Subcutaneous adipose tissue (tissue), 4 donors: ENCODE results near the gene PLCXD3. TPM values are rescaled to one million over a fixed set of nuclear protein-coding genes. Genes with fewer than 3 reads are reported as not detected.

Experiments
- CTCF ChIP-seq: fragments of 450-650 bp; IDR thresholded peaks from one replicate; pipeline ENCODE4 v1.5.1; 2016; ENCODE audit warnings: low read depth, mild to moderate bottlenecking, control low read depth, antibody characterized with exemption, moderate library complexity
- total RNA-seq, 4 donors: library from RNA; depleted of rRNA; stranded (reverse); fragments of >200 nt; gene quantifications; one replicate each; pipeline ENCODE4 v1.1.0, GENCODE V29; 2016

PLCXD3 gene
- total RNA-seq, 4 donors from 2014 or later: 3.4 to 8.1 (median 7.1) TPM

DNA sequence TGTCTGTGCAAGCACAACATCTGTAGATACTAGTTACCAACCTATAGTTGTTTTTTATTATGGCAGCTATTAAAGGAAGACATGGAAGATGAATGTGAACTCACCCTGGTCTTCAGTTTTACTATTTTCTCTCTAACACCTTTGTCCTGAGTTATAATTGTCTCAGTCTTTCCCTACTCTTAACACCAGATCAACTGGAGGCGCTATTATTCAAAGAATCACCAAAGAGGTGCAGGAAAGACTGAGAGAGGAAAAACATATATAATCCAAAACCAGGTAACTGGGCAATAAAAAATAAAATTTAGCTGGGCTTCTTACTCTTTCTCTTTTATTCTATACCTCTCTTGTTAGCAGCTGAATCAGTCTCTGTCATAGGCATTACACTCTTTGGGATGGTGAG, 162.8 kb downstream of the PLCXD3 start:
- no peak for TF ChIP-seq CTCF

- no peak for TF ChIP-seq CTCF
These were observed 163.8 kb downstream of the PLCXD3 start for GRCh38 chr5:41346609-41347008.

DNA sequence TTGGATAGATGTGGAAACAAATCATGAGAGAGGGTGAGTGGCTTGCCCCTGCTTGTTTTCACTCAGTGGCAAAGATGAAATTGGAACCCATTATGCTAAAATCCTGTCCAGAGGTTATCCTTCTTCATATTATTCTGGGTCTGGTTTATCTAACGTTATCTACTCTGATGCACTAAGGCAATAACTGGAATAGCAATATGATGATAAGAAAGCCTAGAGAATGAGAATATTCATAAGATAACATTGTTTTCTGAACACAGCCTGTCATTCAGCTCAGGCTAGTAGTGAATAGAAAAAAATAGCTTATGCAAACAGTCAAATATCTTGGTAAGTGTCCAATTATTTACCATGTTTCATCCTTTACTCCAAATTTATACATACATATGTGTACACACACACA, 165.1 kb downstream of the PLCXD3 start:
- TF ChIP-seq CTCF: no peak

DNA sequence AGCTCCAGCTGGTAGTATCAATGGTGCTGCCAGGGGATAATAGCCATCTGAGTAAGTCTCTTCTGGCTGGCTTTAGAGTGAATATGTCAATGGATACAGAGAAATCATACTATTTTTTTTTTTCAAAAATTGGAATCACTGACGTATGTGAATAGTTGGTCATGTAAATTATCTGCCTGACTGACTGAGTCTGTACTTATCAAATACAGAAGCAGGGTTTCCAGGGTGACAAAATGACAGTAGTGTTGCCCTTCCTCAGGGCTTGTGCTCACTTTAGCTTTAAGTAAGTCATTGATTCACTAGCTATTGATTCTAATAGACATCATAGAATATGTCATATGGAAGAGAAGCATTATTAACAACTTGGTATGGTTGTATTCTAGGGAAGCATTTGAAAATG, 171.1 kb downstream of the PLCXD3 start:
- TF ChIP-seq CTCF: no peak

GRCh38 chr5:41338136-41338675, 172.2 kb downstream of the PLCXD3 start:
- no peak for TF ChIP-seq CTCF

DNA sequence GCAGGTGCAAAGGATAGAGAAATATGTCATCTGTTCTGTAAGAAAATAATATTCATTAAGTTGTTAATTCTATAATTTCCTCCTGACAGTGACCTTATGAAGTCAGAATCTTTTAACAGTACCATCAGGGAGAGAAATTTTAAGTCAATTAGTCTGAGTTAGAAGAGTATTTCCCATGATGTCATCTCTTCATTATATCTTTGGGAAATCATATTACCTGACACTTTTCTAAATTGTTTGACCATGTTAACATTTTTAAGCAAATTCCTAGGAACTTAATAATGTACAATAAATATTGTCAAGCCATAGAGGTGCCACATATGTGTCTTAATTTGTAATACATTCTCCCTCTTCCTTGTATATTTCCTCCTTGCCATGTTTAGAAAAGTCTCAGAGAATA, 172.7 kb downstream of the PLCXD3 start:
- no peak for TF ChIP-seq CTCF

DNA sequence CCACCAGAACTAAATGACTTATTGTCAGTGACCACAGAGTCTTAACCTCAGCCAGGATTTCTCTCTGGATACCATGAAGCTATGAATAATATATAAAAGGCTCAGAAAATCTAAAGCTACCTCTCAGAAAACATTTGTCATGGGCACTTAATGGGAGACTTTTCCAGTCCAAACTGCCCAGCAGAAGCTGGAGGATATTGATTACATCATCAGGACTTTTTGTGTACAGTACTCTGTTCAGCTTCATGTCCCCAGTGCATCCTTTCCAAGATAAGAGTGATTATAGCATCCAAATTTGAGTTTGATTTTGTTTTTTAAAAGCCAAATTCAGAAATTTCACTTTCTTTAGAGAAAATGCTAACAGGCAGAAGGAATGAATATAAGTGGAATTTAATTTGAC, 173.2 kb downstream of the PLCXD3 start:
- TF ChIP-seq CTCF: no peak
